GM12878 (cell line): ENCODE measurements around the gene SERPINE1. TPM values are rescaled to one million over a fixed set of nuclear protein-coding genes. Genes with fewer than 3 reads are reported as not detected.

Experiments
- ATAC-seq: fragments of 200-7000 bp; cut with Tn5 transposase; 3 replicates; pipeline ENCODE4 v1.9.1; 2020; ENCODE audit warnings: mild to moderate bottlenecking, moderate library complexity
- Bru-seq: library from RNA; stranded (reverse); fragments of 400-500 nt; gene quantifications from one replicate; lab custom pipeline; 2021; lab: Mats Ljungman, UMichigan
- BruChase-seq, 2 experiments: library from RNA; stranded (reverse); fragments of 400-500 nt; gene quantifications; one replicate each; lab custom pipeline; 2021; lab: Mats Ljungman, UMichigan
- BruUV-seq: library from RNA; stranded (reverse); fragments of 400-500 nt; replicated peaks from 2 replicates; lab custom pipeline; 2021; lab: Mats Ljungman, UMichigan
- CTCF ChIA-PET: fragments of 300-600 bp; sonication (Branson Sonifier 250); formaldehyde crosslinking; extraction: SDS; loops from one replicate; lab custom pipeline; 2021; ENCODE audit warnings: inconsistent platforms; lab: Yijun Ruan, JAX
- POLR2A ChIA-PET: fragments of 350-600 bp; formaldehyde crosslinking; extraction: SDS; loops from one replicate; lab custom pipeline; 2021; ENCODE audit warnings: inconsistent platforms; lab: Charles Lee
- RAD21 ChIA-PET: fragments of 300-600 bp; sonication (Branson Sonifier 250); formaldehyde crosslinking; loops from one replicate; lab custom pipeline; 2023; ENCODE audit warnings: antibody characterized with exemption; ENCODE audit not compliant: unreplicated experiment; lab: Charles Lee
- SMC1A ChIA-PET: fragments of 300-600 bp; sonication (Branson Sonifier 250); formaldehyde crosslinking; loops from one replicate; lab custom pipeline; 2023; ENCODE audit not compliant: unreplicated experiment, uncharacterized antibody; lab: Charles Lee
- DNase-seq: peaks from one replicate; pipeline ENCODE4 v3.0.0-alpha.2; 2011; ENCODE audit warnings: low read depth, low spot score
- FAIRE-seq: peaks from 3 replicates; lab custom pipeline; 2011; peaks lifted over from hg19 to GRCh38; lab: Jason Lieb, UNC
- H2AFZ ChIP-seq: 2 replicates; pipeline ENCODE4 v1.6.0; 2011; ENCODE audit warnings: low read depth, low read length, control low read depth; ENCODE audit not compliant: control insufficient read depth
- H3K27ac ChIP-seq: 2 replicates; pipeline ENCODE4 v1.5.1; 2011; ENCODE audit warnings: control low read depth; ENCODE audit not compliant: control insufficient read depth, insufficient read depth
- H3K27me3 ChIP-seq, 2 experiments: replicated peaks in 1 of 2; 2 replicates each; pipeline versions ENCODE4 v1.6.0 to v1.6.1; 2011; ENCODE audit warnings: low read length in 1 of 2; ENCODE audit not compliant: control insufficient read depth in 2 of 2, insufficient read depth in 2 of 2
- H3K36me3 ChIP-seq, 2 experiments: 2 replicates each; pipeline ENCODE4 v1.5.1; 2011; ENCODE audit warnings: low read length in 1 of 2; ENCODE audit not compliant: control insufficient read depth in 2 of 2, insufficient read depth in 2 of 2
- H3K4me1 ChIP-seq: 2 replicates; pipeline ENCODE4 v1.6.1; 2011; ENCODE audit warnings: mild to moderate bottlenecking, low read length, moderate library complexity, mixed read lengths; ENCODE audit not compliant: control insufficient read depth, insufficient read depth
- H3K4me2 ChIP-seq: 2 replicates; pipeline ENCODE4 v1.6.0; 2011; ENCODE audit warnings: control low read depth; ENCODE audit not compliant: control insufficient read depth, insufficient read depth
- H3K4me3 ChIP-seq: fragments of 200-600 bp; sonication (generic); 2 replicates; pipeline ENCODE4 v1.5.1; 2016
- H3K79me2 ChIP-seq: 2 replicates; pipeline ENCODE4 v1.6.0; 2011; ENCODE audit warnings: low read length; ENCODE audit not compliant: control insufficient read depth, insufficient read depth
- H3K9ac ChIP-seq: 2 replicates; pipeline ENCODE4 v1.8.0; 2011; ENCODE audit warnings: low read length, control low read depth, mixed read lengths; ENCODE audit not compliant: control insufficient read depth, insufficient read depth
- H3K9me3 ChIP-seq: replicated peaks from 3 replicates; pipeline ENCODE4 v1.5.1; 2011; ENCODE audit warnings: mild to moderate bottlenecking, low read length; ENCODE audit not compliant: control insufficient read depth, insufficient read depth
- H4K20me1 ChIP-seq: 2 replicates; pipeline ENCODE4 v1.6.0; 2011; ENCODE audit not compliant: control insufficient read depth, insufficient read depth
- ATF7 ChIP-seq: fragments of 450-650 bp; IDR thresholded peaks from 2 replicates; pipeline ENCODE4 v1.6.1; 2016; ENCODE audit warnings: low read depth, mild to moderate bottlenecking
- CREB1 ChIP-seq: IDR thresholded peaks from 2 replicates; pipeline ENCODE4 v1.6.1; 2012; ENCODE audit warnings: low read depth, mild to moderate bottlenecking, inconsistent platforms
- FOXM1 ChIP-seq: IDR thresholded peaks from 2 replicates; pipeline ENCODE4 v1.6.1; 2012; ENCODE audit warnings: low read depth, mild to moderate bottlenecking, inconsistent platforms, low read length, moderate library complexity
- GABPA ChIP-seq: IDR thresholded peaks from 2 replicates; pipeline ENCODE4 v1.6.1; 2014; ENCODE audit warnings: antibody characterized with exemption, low read depth, mild to moderate bottlenecking, inconsistent platforms
- GATAD2B ChIP-seq: fragments of 450-650 bp; conservative IDR thresholded peaks from 2 replicates; pipeline ENCODE4 v1.6.1; 2017; ENCODE audit warnings: low read depth, mild to moderate bottlenecking, moderate library complexity
- IKZF2 ChIP-seq, 2 experiments: fragments of 450-650 bp; IDR thresholded peaks; 2 replicates each; pipeline ENCODE4 v1.6.1; 2017; ENCODE audit warnings: mild to moderate bottlenecking in 2 of 2, moderate library complexity in 2 of 2
- NR2F1 ChIP-seq: fragments of 450-650 bp; conservative IDR thresholded peaks from 2 replicates; pipeline ENCODE4 v1.6.1; 2017; ENCODE audit warnings: mild to moderate bottlenecking
- POLR2A ChIP-seq: IDR thresholded peaks from 2 replicates; pipeline ENCODE4 v1.6.1; 2011; ENCODE audit warnings: low read depth, mild to moderate bottlenecking, low read length
- RUNX3 ChIP-seq: IDR thresholded peaks from 2 replicates; pipeline ENCODE4 v1.6.1; 2012; ENCODE audit warnings: low read length, inconsistent platforms
- SMARCA5 ChIP-seq: fragments of 450-650 bp; IDR thresholded peaks from 2 replicates; pipeline ENCODE4 v1.6.1; 2017; ENCODE audit warnings: mild to moderate bottlenecking
- TCF12 ChIP-seq: IDR thresholded peaks from 2 replicates; pipeline ENCODE4 v1.6.1; 2011; ENCODE audit warnings: low read depth, mild to moderate bottlenecking, low read length
- WGBS: methylation state at CpG from one replicate; pipeline ENCODE4 v1.1.6; 2016; ENCODE audit warnings: low lambda C conversion rate; ENCODE audit not compliant: insufficient replicate concordance, insufficient coverage; ENCODE audit errors: missing lambda C conversion rate; 5-methylcytosine and 5-hydroxymethylcytosine counted together
- in situ Hi-C: fragments of 300-500 bp; cut with MboI; formaldehyde crosslinking; loops from 9 replicates; pipeline ENCODE4 v1.14.3; 2018; ENCODE audit warnings: mixed read lengths
- intact Hi-C: fragments of 100-400 bp; cut with micrococcal nuclease; formaldehyde crosslinking; loops from one replicate; pipeline ENCODE4 v1.14.2; 2022; ENCODE audit not compliant: unreplicated experiment
- long read RNA-seq, 2 experiments: library from polyadenylated mRNA; unstranded; transcript quantifications; one replicate each; pipeline ENCODE4 v2.0.0, GENCODE V29; 2019 to 2020
- polyA minus RNA-seq, 3 experiments: library from RNA; depleted of rRNA, polyadenylated mRNA; stranded (reverse); fragments of >200 nt; gene quantifications; 2 replicates each; pipeline ENCODE4 v1.2.3, GENCODE V29; 2011
- polyA plus RNA-seq, 11 experiments: library from polyadenylated mRNA; depleted of rRNA in 4 of 11; unstranded in 6 of 11; stranded (reverse) in 5 of 11; fragments of >200 nt; fragmentation: Nextera tagmentation in 4 of 11; fragmentation: Illumina TruSeq in 1 of 11; extraction: Ambion mirVana in 4 of 11; extraction: Trizol in 1 of 11; gene quantifications; 1 replicate in 1 of 11; 2 replicates in 10 of 11; pipeline versions ENCODE4 v1.2.1 to v1.2.3, GENCODE V29; 2011 to 2016; ENCODE audit warnings: inconsistent platforms in 2 of 11, missing spikeins in 2 of 11, low read depth in 1 of 11
- total RNA-seq, 4 experiments: library from RNA; depleted of rRNA in 3 of 4; stranded (reverse); fragments of >200 nt in 3 of 4; fragmentation: Illumina TruSeq in 1 of 4; extraction: Trizol in 1 of 4; gene quantifications; 2 replicates each; pipeline versions ENCODE4 v1.2.1 to v1.2.3, GENCODE V29; 2013 to 2021
- TF ChIP-seq, protein P1 (sequence below): fragments of 450-650 bp; IDR thresholded peaks from 2 replicates; pipeline ENCODE4 v1.6.1; 2017; ENCODE audit warnings: mild to moderate bottlenecking, moderate library complexity
- TF ChIP-seq, protein P2 (sequence below): fragments of 450-650 bp; IDR thresholded peaks from 2 replicates; pipeline ENCODE4 v1.6.1; 2017; ENCODE audit warnings: borderline replicate concordance

The SERPINE1 gene
- 1.3 and 1.4 TPM in 2 replicates for total RNA-seq (2013; cell fraction: nucleolus; rRNA removed)
- total RNA-seq (2014; rRNA removed) (0.23 and 0.33 TPM in 2 replicates), total RNA-seq (2014; rRNA removed; fragmentation: Illumina TruSeq; extraction: Trizol) (0.14 and 0.27 TPM in 2 replicates), total RNA-seq (2021) (0.46 and 0.66 TPM in 2 replicates), polyA plus RNA-seq (2011; rRNA removed) (1.5 and 2.4 TPM in 2 replicates), polyA plus RNA-seq (2014; fragmentation: Illumina TruSeq; extraction: Trizol) (0.25 and 0.41 TPM in 2 replicates), polyA plus RNA-seq (2014; fragmentation: Nextera tagmentation; extraction: Ambion mirVana) (under 1 TPM; 0.20 to 0.39 TPM), polyA plus RNA-seq (2014; rRNA removed) (0.52 and 0.58 TPM in 2 replicates), polyA plus RNA-seq (2016; fragmentation: Nextera tagmentation; extraction: Ambion mirVana) (under 1 TPM; 0.75 to 0.83 TPM), polyA minus RNA-seq (2011; rRNA and poly(A)+ RNA removed) (2.0 and 3.0 TPM in 2 replicates), Bru-seq, nascent RNA (percentile 41 among the genes with signal in this experiment), BruChase-seq, experiment 1, labeled RNA remaining after a 6-hour chase (percentile 42 among the genes with signal in this experiment), BruChase-seq, experiment 2, labeled RNA remaining after a 2-hour chase (percentile 44 among the genes with signal in this experiment)
- polyA plus RNA-seq (2011; ENCODE audit: low read depth), result 0.58 TPM
- 3.1 and 3.2 TPM in 2 replicates for polyA plus RNA-seq (2011; cell fraction: cytosol; rRNA removed)
- polyA plus RNA-seq (2011; cell fraction: nucleus; rRNA removed), result 1.2 and 1.5 TPM in 2 replicates
- polyA plus RNA-seq (2012), result 0.93 and 0.94 TPM in 2 replicates
- 1.0 and 1.3 TPM in 2 replicates for polyA minus RNA-seq (2011; cell fraction: cytosol; rRNA and poly(A)+ RNA removed)
- 0.48 TPM in 2 replicates for polyA minus RNA-seq (2011; cell fraction: nucleus; rRNA and poly(A)+ RNA removed)
- long read RNA-seq, experiment 1, result 0 reads
- long read RNA-seq, experiment 2, result 0 reads

- Histone ChIP-seq H4K20me1 (no peaks in the 10 kb centered on the region), H2AFZ (peak within 1 kb of the TSS; percentile 51), H3K4me3 (no peak within 1 kb of the TSS; the same call in 1 of the 2 replicates), H3K9ac (no peak within 1 kb of the TSS), H3K79me2 (no peaks in the 10 kb centered on the region), H3K27ac (no peak within 1 kb of the TSS), H3K4me1 (peaks cover 25% of the 10 kb centered on the region), H3K36me3 (no peaks in the 10 kb centered on the region), H3K27me3 (no peaks in the 10 kb centered on the region; a peak in 1 of 4 replicates), H3K9me3 (no peaks in the 10 kb centered on the region), H3K4me2 (peak within 1 kb of the TSS; percentile 90)
- POLR2A ChIA-PET, result interaction anchor here (0.6 to 1.4 kb wide), 6 partner anchors 12 to 260 kb away, joined by 3 to 6 read pairs (median 4); partner anchors contain the start of genes TRIM56, TRIP6 and UFSP1
- peak; percentile 54 for FAIRE-seq
- intact Hi-C loops (no loop called here), in situ Hi-C loops (no loop called here)
- ATAC-seq, result peak; percentile 79
- CTCF ChIA-PET, result interaction anchor here (0.6 to 4.0 kb wide), 13 partner anchors 8 to 156 kb away, joined by 3 to 31 read pairs (median 4); partner anchors contain the start of gene TRIM56
- RAD21 ChIA-PET, result interaction anchor here (0.7 to 2.6 kb wide), 4 partner anchors 11 to 252 kb away, joined by 3 to 11 read pairs (median 6); partner anchors contain the start of genes SRRT and TRIM56
- SMC1A ChIA-PET, result interaction anchor here (1.0 to 2.0 kb wide), 6 partner anchors 13 to 91 kb away, joined by 3 to 6 read pairs (median 3); partner anchors contain the start of genes VGF and ZNHIT1
- 20% methylated on average over 22 of the region's 22 CpGs for WGBS
- peak; percentile 47 for DNase-seq
- no TSS peak for BruUV-seq
- peak; percentile 54; the same call in 1 of the 2 replicates for TF ChIP-seq ATF7
- 0 out of 2 replicates have a peak, but pooled peaks have one; percentile 30 for TF ChIP-seq SMARCA5
- peak; percentile 71 for TF ChIP-seq POLR2A
- TF ChIP-seq NR2F1, result peak; percentile 86
- no peak for TF ChIP-seq FOXM1
- TF ChIP-seq, protein P1, sequence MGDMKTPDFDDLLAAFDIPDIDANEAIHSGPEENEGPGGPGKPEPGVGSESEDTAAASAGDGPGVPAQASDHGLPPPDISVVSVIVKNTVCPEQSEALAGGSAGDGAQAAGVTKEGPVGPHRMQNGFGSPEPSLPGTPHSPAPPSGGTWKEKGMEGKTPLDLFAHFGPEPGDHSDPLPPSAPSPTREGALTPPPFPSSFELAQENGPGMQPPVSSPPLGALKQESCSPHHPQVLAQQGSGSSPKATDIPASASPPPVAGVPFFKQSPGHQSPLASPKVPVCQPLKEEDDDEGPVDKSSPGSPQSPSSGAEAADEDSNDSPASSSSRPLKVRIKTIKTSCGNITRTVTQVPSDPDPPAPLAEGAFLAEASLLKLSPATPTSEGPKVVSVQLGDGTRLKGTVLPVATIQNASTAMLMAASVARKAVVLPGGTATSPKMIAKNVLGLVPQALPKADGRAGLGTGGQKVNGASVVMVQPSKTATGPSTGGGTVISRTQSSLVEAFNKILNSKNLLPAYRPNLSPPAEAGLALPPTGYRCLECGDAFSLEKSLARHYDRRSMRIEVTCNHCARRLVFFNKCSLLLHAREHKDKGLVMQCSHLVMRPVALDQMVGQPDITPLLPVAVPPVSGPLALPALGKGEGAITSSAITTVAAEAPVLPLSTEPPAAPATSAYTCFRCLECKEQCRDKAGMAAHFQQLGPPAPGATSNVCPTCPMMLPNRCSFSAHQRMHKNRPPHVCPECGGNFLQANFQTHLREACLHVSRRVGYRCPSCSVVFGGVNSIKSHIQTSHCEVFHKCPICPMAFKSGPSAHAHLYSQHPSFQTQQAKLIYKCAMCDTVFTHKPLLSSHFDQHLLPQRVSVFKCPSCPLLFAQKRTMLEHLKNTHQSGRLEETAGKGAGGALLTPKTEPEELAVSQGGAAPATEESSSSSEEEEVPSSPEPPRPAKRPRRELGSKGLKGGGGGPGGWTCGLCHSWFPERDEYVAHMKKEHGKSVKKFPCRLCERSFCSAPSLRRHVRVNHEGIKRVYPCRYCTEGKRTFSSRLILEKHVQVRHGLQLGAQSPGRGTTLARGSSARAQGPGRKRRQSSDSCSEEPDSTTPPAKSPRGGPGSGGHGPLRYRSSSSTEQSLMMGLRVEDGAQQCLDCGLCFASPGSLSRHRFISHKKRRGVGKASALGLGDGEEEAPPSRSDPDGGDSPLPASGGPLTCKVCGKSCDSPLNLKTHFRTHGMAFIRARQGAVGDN, result 0 out of 2 replicates have a peak, but pooled peaks have one; percentile 14
- 0 out of 2 replicates have a peak, but pooled peaks have one; percentile 54 for TF ChIP-seq TCF12
- TF ChIP-seq, protein P2, sequence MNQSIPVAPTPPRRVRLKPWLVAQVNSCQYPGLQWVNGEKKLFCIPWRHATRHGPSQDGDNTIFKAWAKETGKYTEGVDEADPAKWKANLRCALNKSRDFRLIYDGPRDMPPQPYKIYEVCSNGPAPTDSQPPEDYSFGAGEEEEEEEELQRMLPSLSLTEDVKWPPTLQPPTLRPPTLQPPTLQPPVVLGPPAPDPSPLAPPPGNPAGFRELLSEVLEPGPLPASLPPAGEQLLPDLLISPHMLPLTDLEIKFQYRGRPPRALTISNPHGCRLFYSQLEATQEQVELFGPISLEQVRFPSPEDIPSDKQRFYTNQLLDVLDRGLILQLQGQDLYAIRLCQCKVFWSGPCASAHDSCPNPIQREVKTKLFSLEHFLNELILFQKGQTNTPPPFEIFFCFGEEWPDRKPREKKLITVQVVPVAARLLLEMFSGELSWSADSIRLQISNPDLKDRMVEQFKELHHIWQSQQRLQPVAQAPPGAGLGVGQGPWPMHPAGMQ, result no peak
- TF ChIP-seq IKZF2 (IDR thresholded peaks at IDR 0.05), result peak in 1 of 2 experiments; percentile 15; a peak in 2 of 4 replicates
- 0 out of 2 replicates have a peak, but pooled peaks have one; percentile 27 for TF ChIP-seq CREB1
- TF ChIP-seq GATAD2B, result 0 out of 2 replicates have a peak, but pooled peaks have one; percentile 22
- 0 out of 2 replicates have a peak, but pooled peaks have one; percentile 14 for TF ChIP-seq GABPA
- peak; percentile 51 for TF ChIP-seq RUNX3
Measured at GRCh38 chr7:101126651-101127459, at the start of gene SERPINE1. TSS of gene SERPINE1 (plus strand) at chr7:101127104. CDS start at chr7:101128394, 1,290 bp downstream.
